K562 (cell line): ENCODE data around the gene C21orf58. TPM values are rescaled to one million over a fixed set of nuclear protein-coding genes. Genes with fewer than 3 reads are reported as not detected.

ENCODE experiments used
- CCNT2 ChIP-seq: IDR thresholded peaks from 2 replicates; pipeline ENCODE4 v1.6.1; 2011; ENCODE audit warnings: borderline replicate concordance, low read depth, mild to moderate bottlenecking, moderate library complexity, mixed read lengths, low read length; ENCODE audit not compliant: insufficient read length; ENCODE audit errors: extremely low read depth
- DNMT1 ChIP-seq: fragments of 450-650 bp; IDR thresholded peaks from 2 replicates; pipeline ENCODE4 v1.6.1; 2016; ENCODE audit warnings: antibody characterized with exemption, mild to moderate bottlenecking
- ELF4 ChIP-seq: fragments of 450-650 bp; formaldehyde crosslinking; IDR thresholded peaks from 2 replicates; pipeline ENCODE4 v1.4.0; 2022; ENCODE audit warnings: missing genetic modification characterization
- FOXJ2 ChIP-seq: fragments of 200-800 bp; sonication (Bioruptor generic); IDR thresholded peaks from 2 replicates; pipeline ENCODE4 v1.6.1; 2016; ENCODE audit warnings: missing genetic modification characterization, missing compliant biosample characterization
- NBN ChIP-seq: fragments of 450-650 bp; IDR thresholded peaks from 2 replicates; pipeline ENCODE4 v1.6.1; 2016; ENCODE audit warnings: low read depth, mild to moderate bottlenecking
- PHF21A ChIP-seq: fragments of 450-650 bp; IDR thresholded peaks from 2 replicates; pipeline ENCODE4 v1.6.1; 2017; ENCODE audit warnings: low read depth, borderline replicate concordance
- POLR2A ChIP-seq: fragments of 450-650 bp; conservative IDR thresholded peaks from 2 replicates; pipeline ENCODE4 v1.6.1; 2016
- RBBP5 ChIP-seq: fragments of 200-600 bp; sonication (generic); IDR thresholded peaks from 2 replicates; pipeline ENCODE4 v1.6.1; 2012; ENCODE audit warnings: borderline replicate concordance, mild to moderate bottlenecking, low read length, control low read depth, inconsistent platforms; ENCODE audit not compliant: insufficient read depth, poor library complexity, severe bottlenecking
- RBM22 ChIP-seq: fragments of 200-400 bp; formaldehyde crosslinking; IDR thresholded peaks from 2 replicates; pipeline ENCODE4 v1.6.1; 2018; ENCODE audit warnings: low read length, low read depth; ENCODE audit not compliant: poor library complexity, severe bottlenecking
- SIRT6 ChIP-seq: IDR thresholded peaks from one replicate; pipeline ENCODE4 v1.6.1; 2012; ENCODE audit warnings: low read depth, mild to moderate bottlenecking, control low read depth, inconsistent platforms, low read length, moderate library complexity
- SMARCA5 ChIP-seq: fragments of 450-650 bp; IDR thresholded peaks from 2 replicates; pipeline ENCODE4 v1.6.1; 2016
- ZNF12 ChIP-seq: sonication (generic); formaldehyde crosslinking; IDR thresholded peaks from 2 replicates; pipeline ENCODE4 v1.4.0; 2020; ENCODE audit warnings: mild to moderate bottlenecking, missing genetic modification reagents
- ZNF583 ChIP-seq: fragments of 250-450 bp; sonication (Bioruptor Pico); IDR thresholded peaks from 2 replicates; pipeline ENCODE4 v1.4.0; 2020
- ZNF586 ChIP-seq: fragments of 450-650 bp; formaldehyde crosslinking; conservative IDR thresholded peaks from 2 replicates; pipeline ENCODE4 v1.4.0; 2020; ENCODE audit warnings: mild to moderate bottlenecking, moderate library complexity
- polyA plus RNA-seq, 8 experiments: library from polyadenylated mRNA; depleted of rRNA in 4 of 8; stranded (reverse) in 5 of 8; unstranded in 3 of 8; fragments of >200 nt; fragmentation: Nextera tagmentation in 2 of 8; fragmentation: Illumina TruSeq in 1 of 8; extraction: Ambion mirVana in 2 of 8; extraction: Trizol in 1 of 8; gene quantifications; 2 replicates each; pipeline versions ENCODE4 v1.2.1 to v1.2.3, GENCODE V29; 2011 to 2014; ENCODE audit warnings: inconsistent platforms in 1 of 8, missing spikeins in 1 of 8
- total RNA-seq, 7 experiments: library from RNA; depleted of rRNA in 6 of 7; stranded (reverse); fragments of >200 nt in 6 of 7; fragmentation: Illumina TruSeq in 2 of 7; extraction: Trizol in 2 of 7; gene quantifications; 2 replicates each; pipeline versions ENCODE4 v1.2.1 to v1.2.3, GENCODE V29; 2011 to 2021; ENCODE audit warnings: low replicate concordance in 1 of 7
- TF ChIP-seq, protein P1 (sequence below): sonication (generic); formaldehyde crosslinking; IDR thresholded peaks from 2 replicates; pipeline ENCODE4 v1.8.1; 2023; ENCODE audit warnings: mild to moderate bottlenecking, missing genetic modification reagents, moderate library complexity
- TF ChIP-seq, protein P2 (sequence below): fragments of 450-650 bp; IDR thresholded peaks from 2 replicates; pipeline ENCODE4 v1.6.1; 2016; ENCODE audit warnings: borderline replicate concordance
- TF ChIP-seq, protein P3 (sequence below), 2 experiments: fragments of 450-650 bp; IDR thresholded peaks; 2 replicates each; pipeline ENCODE4 v1.6.1; 2018; ENCODE audit warnings: mild to moderate bottlenecking in 2 of 2, low read depth in 1 of 2; ENCODE audit not compliant: partially characterized antibody in 2 of 2
- TF ChIP-seq, protein P4 (sequence below): fragments of 450-650 bp; IDR thresholded peaks from 2 replicates; pipeline ENCODE4 v1.6.1; 2016; ENCODE audit warnings: low read depth, mild to moderate bottlenecking, moderate library complexity
- TF ChIP-seq, protein P5 (sequence below): sonication (generic); formaldehyde crosslinking; IDR thresholded peaks from 2 replicates; pipeline ENCODE4 v1.8.0; 2022; ENCODE audit warnings: missing genetic modification reagents, mild to moderate bottlenecking, borderline replicate concordance

C21orf58 gene
- total and polyA plus RNA-seq, 9 of the 15 experiments (the other 6 are each of a cell fraction or from before 2014, with no cell fraction given) = 1.2 to 30.5 (median 12.4) TPM

DNA sequence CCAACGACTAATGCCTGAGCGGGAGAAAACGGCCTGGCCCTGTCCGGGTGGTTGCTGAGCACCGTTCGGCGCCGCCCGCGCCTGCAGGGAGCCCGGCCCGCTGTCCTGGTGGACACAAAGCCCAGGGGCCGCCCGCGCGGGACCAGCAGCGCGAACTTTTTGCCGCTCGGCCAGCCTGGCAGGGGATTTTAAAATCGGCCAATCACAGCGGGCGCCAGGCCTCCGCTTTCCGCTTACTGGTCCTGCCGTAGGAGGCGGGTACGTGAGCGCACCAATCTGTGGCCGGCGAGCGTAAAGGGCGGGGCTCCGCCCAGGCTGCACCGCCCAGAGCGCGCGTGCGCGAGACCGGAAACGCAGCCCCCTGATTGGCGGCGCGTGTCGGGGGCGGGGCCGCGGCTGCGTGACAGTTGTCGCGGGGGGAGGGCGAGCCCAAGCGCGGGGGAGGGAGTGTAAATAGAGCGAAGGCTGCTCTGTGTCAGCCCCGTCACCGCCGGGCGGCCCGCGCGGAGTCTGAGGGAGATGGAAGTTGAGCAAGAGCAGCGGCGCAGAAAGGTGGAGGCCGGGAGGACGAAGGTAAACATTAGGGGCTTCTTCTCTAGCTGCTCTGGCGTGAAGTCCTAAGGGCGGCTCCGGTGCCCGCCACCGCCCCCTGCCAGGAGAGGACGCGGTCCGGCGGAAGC, at the start of gene C21orf58, which contains the start of gene PCNT (continued):
- TF ChIP-seq, protein P1, sequence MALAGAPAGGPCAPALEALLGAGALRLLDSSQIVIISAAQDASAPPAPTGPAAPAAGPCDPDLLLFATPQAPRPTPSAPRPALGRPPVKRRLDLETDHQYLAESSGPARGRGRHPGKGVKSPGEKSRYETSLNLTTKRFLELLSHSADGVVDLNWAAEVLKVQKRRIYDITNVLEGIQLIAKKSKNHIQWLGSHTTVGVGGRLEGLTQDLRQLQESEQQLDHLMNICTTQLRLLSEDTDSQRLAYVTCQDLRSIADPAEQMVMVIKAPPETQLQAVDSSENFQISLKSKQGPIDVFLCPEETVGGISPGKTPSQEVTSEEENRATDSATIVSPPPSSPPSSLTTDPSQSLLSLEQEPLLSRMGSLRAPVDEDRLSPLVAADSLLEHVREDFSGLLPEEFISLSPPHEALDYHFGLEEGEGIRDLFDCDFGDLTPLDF (CRISPR knock-in tag) = peak; percentile 99
- TF ChIP-seq SIRT6 = no peak
- TF ChIP-seq FOXJ2 (tag) = peak; percentile 52; the same call in 1 of the 2 replicates
- TF ChIP-seq RBBP5 = peak; percentile 92
- TF ChIP-seq CCNT2 = peak; percentile 94
- TF ChIP-seq, protein P2, sequence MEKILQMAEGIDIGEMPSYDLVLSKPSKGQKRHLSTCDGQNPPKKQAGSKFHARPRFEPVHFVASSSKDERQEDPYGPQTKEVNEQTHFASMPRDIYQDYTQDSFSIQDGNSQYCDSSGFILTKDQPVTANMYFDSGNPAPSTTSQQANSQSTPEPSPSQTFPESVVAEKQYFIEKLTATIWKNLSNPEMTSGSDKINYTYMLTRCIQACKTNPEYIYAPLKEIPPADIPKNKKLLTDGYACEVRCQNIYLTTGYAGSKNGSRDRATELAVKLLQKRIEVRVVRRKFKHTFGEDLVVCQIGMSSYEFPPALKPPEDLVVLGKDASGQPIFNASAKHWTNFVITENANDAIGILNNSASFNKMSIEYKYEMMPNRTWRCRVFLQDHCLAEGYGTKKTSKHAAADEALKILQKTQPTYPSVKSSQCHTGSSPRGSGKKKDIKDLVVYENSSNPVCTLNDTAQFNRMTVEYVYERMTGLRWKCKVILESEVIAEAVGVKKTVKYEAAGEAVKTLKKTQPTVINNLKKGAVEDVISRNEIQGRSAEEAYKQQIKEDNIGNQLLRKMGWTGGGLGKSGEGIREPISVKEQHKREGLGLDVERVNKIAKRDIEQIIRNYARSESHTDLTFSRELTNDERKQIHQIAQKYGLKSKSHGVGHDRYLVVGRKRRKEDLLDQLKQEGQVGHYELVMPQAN = peak; percentile 84
- TF ChIP-seq DNMT1 = no peak
- TF ChIP-seq, protein P3, sequence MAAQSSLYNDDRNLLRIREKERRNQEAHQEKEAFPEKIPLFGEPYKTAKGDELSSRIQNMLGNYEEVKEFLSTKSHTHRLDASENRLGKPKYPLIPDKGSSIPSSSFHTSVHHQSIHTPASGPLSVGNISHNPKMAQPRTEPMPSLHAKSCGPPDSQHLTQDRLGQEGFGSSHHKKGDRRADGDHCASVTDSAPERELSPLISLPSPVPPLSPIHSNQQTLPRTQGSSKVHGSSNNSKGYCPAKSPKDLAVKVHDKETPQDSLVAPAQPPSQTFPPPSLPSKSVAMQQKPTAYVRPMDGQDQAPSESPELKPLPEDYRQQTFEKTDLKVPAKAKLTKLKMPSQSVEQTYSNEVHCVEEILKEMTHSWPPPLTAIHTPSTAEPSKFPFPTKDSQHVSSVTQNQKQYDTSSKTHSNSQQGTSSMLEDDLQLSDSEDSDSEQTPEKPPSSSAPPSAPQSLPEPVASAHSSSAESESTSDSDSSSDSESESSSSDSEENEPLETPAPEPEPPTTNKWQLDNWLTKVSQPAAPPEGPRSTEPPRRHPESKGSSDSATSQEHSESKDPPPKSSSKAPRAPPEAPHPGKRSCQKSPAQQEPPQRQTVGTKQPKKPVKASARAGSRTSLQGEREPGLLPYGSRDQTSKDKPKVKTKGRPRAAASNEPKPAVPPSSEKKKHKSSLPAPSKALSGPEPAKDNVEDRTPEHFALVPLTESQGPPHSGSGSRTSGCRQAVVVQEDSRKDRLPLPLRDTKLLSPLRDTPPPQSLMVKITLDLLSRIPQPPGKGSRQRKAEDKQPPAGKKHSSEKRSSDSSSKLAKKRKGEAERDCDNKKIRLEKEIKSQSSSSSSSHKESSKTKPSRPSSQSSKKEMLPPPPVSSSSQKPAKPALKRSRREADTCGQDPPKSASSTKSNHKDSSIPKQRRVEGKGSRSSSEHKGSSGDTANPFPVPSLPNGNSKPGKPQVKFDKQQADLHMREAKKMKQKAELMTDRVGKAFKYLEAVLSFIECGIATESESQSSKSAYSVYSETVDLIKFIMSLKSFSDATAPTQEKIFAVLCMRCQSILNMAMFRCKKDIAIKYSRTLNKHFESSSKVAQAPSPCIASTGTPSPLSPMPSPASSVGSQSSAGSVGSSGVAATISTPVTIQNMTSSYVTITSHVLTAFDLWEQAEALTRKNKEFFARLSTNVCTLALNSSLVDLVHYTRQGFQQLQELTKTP (IDR thresholded peaks at IDR 0.05; ENCODE audit: low read depth in 1 of 2, partially characterized antibody in 2 of 2) = peak in 1 of 2 experiments; percentile 50
- TF ChIP-seq ELF4 (CRISPR knock-in tag) = peak; percentile 66; the same call in 1 of the 2 replicates
- peak; percentile 28; the same call in 1 of the 2 replicates for TF ChIP-seq ZNF583 (CRISPR knock-in tag)
- 0 out of 2 replicates have a peak, but pooled peaks have one; percentile 13 for TF ChIP-seq ZNF12 (CRISPR knock-in tag)
- TF ChIP-seq, protein P4, sequence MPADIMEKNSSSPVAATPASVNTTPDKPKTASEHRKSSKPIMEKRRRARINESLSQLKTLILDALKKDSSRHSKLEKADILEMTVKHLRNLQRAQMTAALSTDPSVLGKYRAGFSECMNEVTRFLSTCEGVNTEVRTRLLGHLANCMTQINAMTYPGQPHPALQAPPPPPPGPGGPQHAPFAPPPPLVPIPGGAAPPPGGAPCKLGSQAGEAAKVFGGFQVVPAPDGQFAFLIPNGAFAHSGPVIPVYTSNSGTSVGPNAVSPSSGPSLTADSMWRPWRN = peak; percentile 92
- TF ChIP-seq SMARCA5 = peak; percentile 92
- 0 out of 2 replicates have a peak, but pooled peaks have one; percentile 28 for TF ChIP-seq PHF21A
- TF ChIP-seq RBM22 = peak; percentile 63
- no peak for TF ChIP-seq ZNF586 (CRISPR knock-in tag)
- peak; percentile 78 for TF ChIP-seq NBN
- peak; percentile 96; the same call in 1 of the 2 replicates for TF ChIP-seq POLR2A
- TF ChIP-seq, protein P5, sequence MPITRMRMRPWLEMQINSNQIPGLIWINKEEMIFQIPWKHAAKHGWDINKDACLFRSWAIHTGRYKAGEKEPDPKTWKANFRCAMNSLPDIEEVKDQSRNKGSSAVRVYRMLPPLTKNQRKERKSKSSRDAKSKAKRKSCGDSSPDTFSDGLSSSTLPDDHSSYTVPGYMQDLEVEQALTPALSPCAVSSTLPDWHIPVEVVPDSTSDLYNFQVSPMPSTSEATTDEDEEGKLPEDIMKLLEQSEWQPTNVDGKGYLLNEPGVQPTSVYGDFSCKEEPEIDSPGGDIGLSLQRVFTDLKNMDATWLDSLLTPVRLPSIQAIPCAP (CRISPR knock-in tag) = no peak
